ENCODE measurements around the gene HTT. TPM values are rescaled to one million over a fixed set of nuclear protein-coding genes. Genes with fewer than 3 reads are reported as not detected.

HTT gene
- total RNA-seq, 1 experiment from 2014 or later = 18.4 TPM

DNA sequence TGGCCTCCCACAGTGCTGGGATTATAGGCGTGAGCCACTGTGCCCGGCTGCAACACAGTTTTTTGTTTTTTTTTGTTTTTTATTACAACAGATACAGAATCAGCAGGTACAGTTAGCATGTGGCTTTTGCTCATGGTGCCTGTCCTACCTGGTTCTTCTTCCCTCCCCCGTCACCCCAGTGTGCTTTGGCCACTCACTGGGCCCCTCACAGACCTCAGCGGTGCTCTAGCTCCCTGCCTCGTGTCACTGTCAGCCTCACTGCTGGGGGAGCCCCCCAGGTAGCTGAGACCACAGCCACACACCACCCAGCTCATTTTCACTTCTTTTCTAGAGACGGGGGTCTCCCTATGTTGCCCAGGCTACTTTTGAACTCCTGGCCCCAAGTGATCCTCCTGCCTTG, 38.8 kb upstream of the HTT start:
- no peaks in the 10 kb centered on the region for H3K9me3 ChIP-seq (ENCODE audit: low read length)
- no peak overlapping the region for H3K9ac ChIP-seq (ENCODE audit: low read length)
- BruUV-seq (replicated peaks) = no TSS peak
- no peaks in the 10 kb centered on the region for H3F3A ChIP-seq (ENCODE audit: low read length, unreplicated experiment)
- H3K27me3 ChIP-seq (ENCODE audit: low read length) = no peaks in the 10 kb centered on the region
- no peak overlapping the region for H3K4me2 ChIP-seq (ENCODE audit: low read length)
- no peaks in the 10 kb centered on the region for H3K4me1 ChIP-seq (ENCODE audit: insufficient read depth, low read length)
- DNase-seq (no peak), ATAC-seq (no peak)
- no peak overlapping the region for H3K27ac ChIP-seq (ENCODE audit: low read length)
- intact Hi-C loops (cut with micrococcal nuclease) = loop anchor here (2.0 to 5.0 kb wide), 2 partner anchors 59 to 73 kb away; partner anchors contain the start of genes GRK4 and NOP14
- H3K4me3 ChIP-seq (ENCODE audit: low read length) = no peak overlapping the region
- H3K79me2 ChIP-seq (ENCODE audit: low read length) = no peaks in the 10 kb centered on the region
- H3K36me3 ChIP-seq (ENCODE audit: low read depth, low read length) = no peaks in the 10 kb centered on the region
- POLR2A ChIA-PET (ENCODE audit: unreplicated experiment) = no interaction called here
- TF ChIP-seq CTCF (conservative IDR thresholded peaks at IDR 0.05; ENCODE audit: low read depth, low read length) = no peak
- TF ChIP-seq EZH2 (IDR thresholded peaks at IDR 0.05; ENCODE audit: low read length, unreplicated experiment) = no peak
- TF ChIP-seq EZH2phosphoT487 (IDR thresholded peaks at IDR 0.05; ENCODE audit: borderline replicate concordance, low read length) = no peak
- H4K20me1 ChIP-seq (ENCODE audit: low read length) = no peaks in the 10 kb centered on the region
- CTCF ChIA-PET = no interaction called here
- no peak overlapping the region for H2AFZ ChIP-seq (ENCODE audit: low read length)
- H3K9me2 ChIP-seq (replicated peaks; ENCODE audit: low read length) = no peaks in the 10 kb centered on the region

- H3K36me3 ChIP-seq (ENCODE audit: low read depth, low read length) = no peaks in the 10 kb centered on the region
- CTCF ChIA-PET = no interaction called here
- no peak for ATAC-seq
- H3K4me1 ChIP-seq (ENCODE audit: insufficient read depth, low read length) = peaks cover 6% of the 10 kb centered on the region
- no peaks in the 10 kb centered on the region for H3K9me3 ChIP-seq (ENCODE audit: low read length)
- no peaks in the 10 kb centered on the region for H3K27me3 ChIP-seq (ENCODE audit: low read length)
- no peak overlapping the region for H3K4me3 ChIP-seq (ENCODE audit: low read length)
- no peaks in the 10 kb centered on the region for H4K20me1 ChIP-seq (ENCODE audit: low read length)
- no peak for DNase-seq
- no peak overlapping the region for H3K4me2 ChIP-seq (ENCODE audit: low read length)
- POLR2A ChIA-PET (ENCODE audit: unreplicated experiment) = no interaction called here
- no peaks in the 10 kb centered on the region for H3K9me2 ChIP-seq (replicated peaks; ENCODE audit: low read length)
- H3K79me2 ChIP-seq (ENCODE audit: low read length) = no peaks in the 10 kb centered on the region
- no peaks in the 10 kb centered on the region for H3F3A ChIP-seq (ENCODE audit: low read length, unreplicated experiment)
- no peak overlapping the region for H3K9ac ChIP-seq (ENCODE audit: low read length)
- intact Hi-C loops (cut with micrococcal nuclease) = loop anchor here (2.0 to 5.0 kb wide), 2 partner anchors 60 to 74 kb away; partner anchors contain the start of genes GRK4 and NOP14
- no peak overlapping the region for H2AFZ ChIP-seq (ENCODE audit: low read length)
- no TSS peak for BruUV-seq (replicated peaks)
- H3K27ac ChIP-seq (ENCODE audit: low read length) = no peak overlapping the region
- TF ChIP-seq CTCF (conservative IDR thresholded peaks at IDR 0.05; ENCODE audit: low read depth, low read length) (no peak), EZH2 (IDR thresholded peaks at IDR 0.05; ENCODE audit: low read length, unreplicated experiment) (no peak), EZH2phosphoT487 (IDR thresholded peaks at IDR 0.05; ENCODE audit: borderline replicate concordance, low read length) (no peak)
Measured at GRCh38 chr4:3036131-3036952, 38.1 kb upstream of the HTT start.

GRCh38 chr4:3037957-3038461, 36.5 kb upstream of the HTT start:
- Histone ChIP-seq H3K9me2 (replicated peaks; ENCODE audit: low read length) (no peaks in the 10 kb centered on the region), H3K9me3 (ENCODE audit: low read length) (no peaks in the 10 kb centered on the region), H3F3A (ENCODE audit: low read length, unreplicated experiment) (no peaks in the 10 kb centered on the region), H3K27ac (ENCODE audit: low read length) (no peak overlapping the region), H3K4me2 (ENCODE audit: low read length) (no peak overlapping the region), H3K4me3 (ENCODE audit: low read length) (no peak overlapping the region), H4K20me1 (ENCODE audit: low read length) (no peaks in the 10 kb centered on the region), H3K4me1 (ENCODE audit: insufficient read depth, low read length) (peaks cover 16% of the 10 kb centered on the region), H3K9ac (ENCODE audit: low read length) (no peak overlapping the region), H3K27me3 (ENCODE audit: low read length) (no peaks in the 10 kb centered on the region), H3K79me2 (ENCODE audit: low read length) (no peaks in the 10 kb centered on the region; the same call in 1 of the 2 replicates), H2AFZ (ENCODE audit: low read length) (no peak overlapping the region), H3K36me3 (ENCODE audit: low read depth, low read length) (no peaks in the 10 kb centered on the region)
- BruUV-seq (replicated peaks) = no TSS peak
- ChIA-PET POLR2A (ENCODE audit: unreplicated experiment) (no interaction called here), CTCF (interaction anchor here (0.6 to 0.7 kb wide), 2 partner anchors 61 to 74 kb away, joined by 3 to 4 read pairs; partner anchors contain the start of gene GRK4)
- intact Hi-C loops (cut with micrococcal nuclease) = loop anchor here (2.0 to 5.0 kb wide), 2 partner anchors 61 to 76 kb away; partner anchors contain the start of genes GRK4 and NOP14
- ATAC-seq (no peak), DNase-seq (no peak)
- TF ChIP-seq EZH2 (IDR thresholded peaks at IDR 0.05; ENCODE audit: low read length, unreplicated experiment) = no peak
- no peak for TF ChIP-seq CTCF (conservative IDR thresholded peaks at IDR 0.05; ENCODE audit: low read depth, low read length)
- TF ChIP-seq EZH2phosphoT487 (IDR thresholded peaks at IDR 0.05; ENCODE audit: borderline replicate concordance, low read length) = no peak
